Measurements from ENCODE around the gene BAHCC1.

Gene BAHCC1

DNA sequence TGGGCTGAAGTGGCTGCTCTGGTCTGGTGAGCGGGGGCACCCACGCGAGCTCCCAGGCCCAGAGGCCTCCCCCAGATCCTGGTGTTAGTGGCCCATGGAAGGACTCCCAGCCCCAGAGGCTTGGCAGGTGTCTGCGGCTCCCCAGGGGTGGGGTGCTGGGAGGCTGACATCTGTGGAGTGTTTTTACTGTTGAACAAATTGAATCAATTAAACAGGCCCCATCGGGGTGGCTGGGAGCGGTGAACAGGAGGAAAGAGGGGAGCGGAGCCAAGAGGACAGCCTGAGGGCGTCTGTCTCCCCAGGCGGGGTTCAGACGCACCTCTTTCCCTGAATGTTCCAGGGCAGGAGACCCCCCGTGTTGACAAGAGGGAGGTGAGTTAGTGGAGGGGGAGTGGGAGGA, 87.4 kb downstream of the BAHCC1 start:
- Histone ChIP-seq H3K4me1 (ENCODE audit: control insufficient read depth, low read length) (peaks cover 29% of the 10 kb centered on the region), H3K4me2 (ENCODE audit: low read length) (no peak overlapping the region), H3F3A (ENCODE audit: control insufficient read depth, insufficient read depth) (no peaks in the 10 kb centered on the region), H3K36me3 (ENCODE audit: control insufficient read depth, low read length) (no peaks in the 10 kb centered on the region), H3K9me2 (replicated peaks; ENCODE audit: control insufficient read depth, low read length) (no peaks in the 10 kb centered on the region), H3K79me2 (ENCODE audit: control insufficient read depth, low read length) (no peaks in the 10 kb centered on the region), H3K27ac (ENCODE audit: low read depth, low read length) (no peak overlapping the region), H3K9me3 (ENCODE audit: control insufficient read depth, insufficient read depth, low read length) (no peaks in the 10 kb centered on the region), H3K4me3 (ENCODE audit: low read length) (no peak overlapping the region), H3K27me3 (ENCODE audit: control insufficient read depth, low read length) (no peaks in the 10 kb centered on the region), H4K20me1 (ENCODE audit: control insufficient read depth, insufficient read depth, low read depth, low read length) (no peaks in the 10 kb centered on the region)
- TF ChIP-seq EZH2phosphoT487 (IDR thresholded peaks at IDR 0.05; ENCODE audit: borderline replicate concordance, low read length) = no peak
- TF ChIP-seq, protein P1, sequence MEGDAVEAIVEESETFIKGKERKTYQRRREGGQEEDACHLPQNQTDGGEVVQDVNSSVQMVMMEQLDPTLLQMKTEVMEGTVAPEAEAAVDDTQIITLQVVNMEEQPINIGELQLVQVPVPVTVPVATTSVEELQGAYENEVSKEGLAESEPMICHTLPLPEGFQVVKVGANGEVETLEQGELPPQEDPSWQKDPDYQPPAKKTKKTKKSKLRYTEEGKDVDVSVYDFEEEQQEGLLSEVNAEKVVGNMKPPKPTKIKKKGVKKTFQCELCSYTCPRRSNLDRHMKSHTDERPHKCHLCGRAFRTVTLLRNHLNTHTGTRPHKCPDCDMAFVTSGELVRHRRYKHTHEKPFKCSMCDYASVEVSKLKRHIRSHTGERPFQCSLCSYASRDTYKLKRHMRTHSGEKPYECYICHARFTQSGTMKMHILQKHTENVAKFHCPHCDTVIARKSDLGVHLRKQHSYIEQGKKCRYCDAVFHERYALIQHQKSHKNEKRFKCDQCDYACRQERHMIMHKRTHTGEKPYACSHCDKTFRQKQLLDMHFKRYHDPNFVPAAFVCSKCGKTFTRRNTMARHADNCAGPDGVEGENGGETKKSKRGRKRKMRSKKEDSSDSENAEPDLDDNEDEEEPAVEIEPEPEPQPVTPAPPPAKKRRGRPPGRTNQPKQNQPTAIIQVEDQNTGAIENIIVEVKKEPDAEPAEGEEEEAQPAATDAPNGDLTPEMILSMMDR (IDR thresholded peaks at IDR 0.05; ENCODE audit: low read depth, low read length, poor library complexity, severe bottlenecking) = no peak

DNA sequence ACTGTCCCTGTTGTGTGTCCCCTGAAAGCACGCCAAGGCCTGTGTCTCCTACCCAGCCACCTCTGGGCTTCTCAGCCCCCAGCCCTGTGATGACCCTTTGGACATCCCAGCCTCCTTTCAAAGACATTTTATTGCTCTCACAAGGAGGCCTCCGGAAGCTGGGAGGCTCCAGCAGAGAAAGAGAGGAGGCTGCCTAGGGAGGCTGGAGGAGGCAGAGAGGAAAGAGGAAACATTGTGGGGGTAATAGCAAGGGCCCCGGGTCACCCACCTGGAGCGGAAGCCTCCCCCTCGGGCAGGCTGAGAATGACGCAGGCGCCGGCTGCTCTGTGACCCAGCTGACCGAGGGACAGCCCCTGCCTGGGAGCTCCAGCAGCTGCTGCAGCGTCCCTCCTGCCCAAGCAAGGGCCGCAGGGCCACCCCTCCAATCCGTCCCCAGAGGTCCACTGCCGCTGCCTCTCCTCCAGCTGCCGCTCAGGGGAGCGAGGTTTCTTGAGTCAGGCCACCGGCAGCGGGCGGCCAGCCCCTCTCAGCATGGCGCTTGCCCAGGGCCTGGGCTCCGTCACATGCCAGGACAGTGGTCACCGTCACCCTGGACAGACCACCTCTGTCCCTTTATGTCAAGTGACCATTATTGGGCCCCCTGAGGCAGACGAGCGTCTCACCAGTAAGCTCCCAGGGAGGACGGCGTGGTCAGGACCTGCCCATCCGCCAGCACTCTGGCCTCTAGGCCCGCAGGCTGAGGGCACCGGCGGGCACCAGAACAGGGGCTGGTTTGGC, 88.0 kb downstream of the BAHCC1 start:
- no peak overlapping the region for H3K4me3 ChIP-seq (ENCODE audit: low read length)
- no peaks in the 10 kb centered on the region for H3K27me3 ChIP-seq (ENCODE audit: control insufficient read depth, low read length)
- no peaks in the 10 kb centered on the region for H3F3A ChIP-seq (ENCODE audit: control insufficient read depth, insufficient read depth)

DNA sequence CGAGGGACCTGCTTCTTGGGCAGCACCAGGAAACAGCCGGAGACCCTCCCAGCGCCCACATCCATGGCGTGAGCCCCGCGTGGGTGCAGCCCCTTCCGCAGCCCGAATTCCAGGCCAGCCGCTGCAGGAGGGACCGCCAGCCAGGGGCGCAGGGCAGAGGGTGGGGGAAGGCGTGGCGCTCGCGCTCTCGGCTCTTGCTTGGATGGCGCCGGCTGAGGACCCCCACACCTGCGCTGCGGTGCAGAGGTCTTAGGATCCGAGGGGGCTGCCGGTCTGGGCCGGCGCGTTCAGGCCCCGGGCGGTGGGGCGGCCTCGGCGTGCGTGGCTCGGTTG, 88.6 kb downstream of the BAHCC1 start:
- no peaks in the 10 kb centered on the region for H3K79me2 ChIP-seq (ENCODE audit: control insufficient read depth, low read length)
- no peaks in the 10 kb centered on the region for H3F3A ChIP-seq (ENCODE audit: control insufficient read depth, insufficient read depth)
- TF ChIP-seq, protein P1 (IDR thresholded peaks at IDR 0.05; ENCODE audit: low read depth, low read length, poor library complexity, severe bottlenecking) = no peak
- no peaks in the 10 kb centered on the region for H4K20me1 ChIP-seq (ENCODE audit: control insufficient read depth, insufficient read depth, low read depth, low read length)
- no peaks in the 10 kb centered on the region for H3K9me3 ChIP-seq (ENCODE audit: control insufficient read depth, insufficient read depth, low read length)
- H3K4me2 ChIP-seq (ENCODE audit: low read length) = peak overlapping the region; percentile 85
- no peak overlapping the region for H3K27ac ChIP-seq (ENCODE audit: low read depth, low read length)
- peaks cover 29% of the 10 kb centered on the region for H3K4me1 ChIP-seq (ENCODE audit: control insufficient read depth, low read length)
- no peaks in the 10 kb centered on the region for H3K27me3 ChIP-seq (ENCODE audit: control insufficient read depth, low read length)
- no peaks in the 10 kb centered on the region for H3K36me3 ChIP-seq (ENCODE audit: control insufficient read depth, low read length)
- no peaks in the 10 kb centered on the region for H3K9me2 ChIP-seq (replicated peaks; ENCODE audit: control insufficient read depth, low read length)
- H3K4me3 ChIP-seq (ENCODE audit: low read length) = peak overlapping the region; percentile 70

More for the DNA sequence above, 88.0 kb downstream of the BAHCC1 start:
- Histone ChIP-seq H3K4me2 (ENCODE audit: low read length) (peak overlapping the region; percentile 85; the same call in 1 of the 2 replicates), H3K79me2 (ENCODE audit: control insufficient read depth, low read length) (no peaks in the 10 kb centered on the region), H3K9me3 (ENCODE audit: control insufficient read depth, insufficient read depth, low read length) (no peaks in the 10 kb centered on the region), H3K4me1 (ENCODE audit: control insufficient read depth, low read length) (peaks cover 29% of the 10 kb centered on the region), H3K27ac (ENCODE audit: low read depth, low read length) (no peak overlapping the region), H3K9me2 (replicated peaks; ENCODE audit: control insufficient read depth, low read length) (no peaks in the 10 kb centered on the region), H4K20me1 (ENCODE audit: control insufficient read depth, insufficient read depth, low read depth, low read length) (no peaks in the 10 kb centered on the region), H3K36me3 (ENCODE audit: control insufficient read depth, low read length) (no peaks in the 10 kb centered on the region)
- TF ChIP-seq, protein P1 (IDR thresholded peaks at IDR 0.05; ENCODE audit: low read depth, low read length, poor library complexity, severe bottlenecking) = no peak
- no peak for TF ChIP-seq EZH2phosphoT487 (IDR thresholded peaks at IDR 0.05; ENCODE audit: borderline replicate concordance, low read length)
